Activated T-cell treated with anti-CD3 and anti-CD28 coated beads for 48 hours (primary cell): ENCODE measurements around the gene AOC3.
"Not testable (repeated sequence)": the region's sequence is repeated elsewhere in the genome, so short reads cannot be mapped to it uniquely, and the experiment has no call there.

Experiments used
- DNase-seq: peaks from one replicate; pipeline ENCODE4 v3.0.0-alpha.2; 2020; ENCODE audit warnings: low read depth

AOC3 gene

GRCh38 chr17:42867694-42868261 is 16.8 kb downstream of the AOC3 start:
- not testable (repeated sequence) for DNase-seq

GRCh38 chr17:42868338-42868737 is 17.3 kb downstream of the AOC3 start:
- DNase-seq: no peak

GRCh38 chr17:42871647-42872046 is 20.6 kb downstream of the AOC3 start:
- DNase-seq: no peak

GRCh38 chr17:42872251-42872965 is 21.4 kb downstream of the AOC3 start:
- no peak for DNase-seq

DNA sequence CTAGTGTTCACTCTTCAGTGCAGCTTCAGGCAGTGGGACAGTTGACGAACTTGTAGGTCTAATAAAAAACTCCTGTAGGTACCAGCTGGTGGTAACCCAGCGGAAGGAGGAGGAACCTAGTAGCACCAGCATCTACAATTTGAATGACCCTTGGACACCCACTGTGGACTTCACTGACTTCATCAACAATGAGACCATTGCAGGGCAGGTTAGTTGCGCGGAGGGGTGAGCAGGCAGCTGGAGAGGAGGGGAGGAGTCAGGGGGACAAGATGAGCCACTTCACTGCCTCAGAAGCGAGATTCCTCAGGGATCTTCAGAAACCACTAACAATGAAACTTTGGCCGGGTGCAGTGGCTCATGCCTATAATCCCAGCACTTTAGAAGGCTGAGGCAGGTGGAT is 22.3 kb downstream of the AOC3 start:
- DNase-seq: no peak

- not testable (repeated sequence) for DNase-seq
These were observed 23.1 kb downstream of the AOC3 start for GRCh38 chr17:42873932-42874695.

DNA sequence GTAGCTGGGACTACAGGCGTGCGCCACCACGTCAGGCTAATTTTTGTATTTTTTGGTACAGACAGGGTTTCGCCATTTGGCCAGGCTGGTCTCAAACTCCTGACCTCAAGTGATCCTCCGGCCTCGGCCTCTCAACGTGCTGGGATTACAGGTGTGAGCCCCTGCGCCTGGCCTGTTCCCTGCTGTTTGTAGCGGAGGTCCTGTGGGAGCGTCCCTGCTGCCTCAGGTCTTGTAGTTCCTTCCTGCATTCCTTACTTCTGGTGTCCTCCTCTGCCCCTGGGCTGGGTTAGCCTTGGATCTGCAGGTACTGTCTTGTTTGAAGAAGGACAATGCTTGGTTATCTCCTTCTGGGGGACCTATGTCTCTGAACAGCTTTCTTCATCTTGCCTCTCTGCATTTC is 26.0 kb downstream of the AOC3 start:
- no peak for DNase-seq

DNA sequence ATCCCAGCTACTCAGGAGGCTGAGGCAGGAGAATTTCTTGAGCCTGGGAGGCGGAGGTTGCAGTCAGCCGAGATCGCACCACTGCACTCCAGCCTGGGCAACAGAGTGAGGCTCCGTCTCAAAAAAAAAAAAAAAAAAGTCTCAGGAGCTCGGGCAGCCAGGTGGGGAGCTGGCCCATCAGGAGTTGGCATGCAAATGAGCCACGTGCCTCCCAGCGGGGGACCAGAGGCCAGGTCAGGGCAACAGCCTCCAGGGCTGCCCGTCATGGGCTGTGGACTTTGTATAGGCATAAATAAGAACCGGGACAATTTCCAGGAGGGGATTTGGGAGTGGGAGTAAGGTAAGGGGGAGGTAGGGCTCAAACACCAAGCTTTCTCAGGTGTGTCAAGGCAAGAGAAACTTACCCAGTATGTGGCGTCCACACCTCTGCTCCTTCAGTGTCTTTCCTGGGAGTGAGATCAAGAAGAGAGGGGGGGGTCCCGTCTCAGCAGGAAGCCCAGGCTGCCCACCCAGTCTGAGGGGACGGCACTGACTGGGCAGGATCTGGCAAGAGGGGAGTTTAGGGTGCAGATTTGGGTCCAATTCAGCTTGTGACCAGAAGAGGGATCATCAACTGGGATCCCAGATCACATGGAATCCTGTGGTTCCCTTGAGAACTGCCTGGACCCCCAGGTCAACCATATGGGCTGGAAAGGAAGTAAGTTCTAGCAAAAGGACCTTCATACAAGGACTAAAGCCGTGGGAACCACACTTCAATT is 27.3 kb downstream of the AOC3 start:
- no peak for DNase-seq

DNA sequence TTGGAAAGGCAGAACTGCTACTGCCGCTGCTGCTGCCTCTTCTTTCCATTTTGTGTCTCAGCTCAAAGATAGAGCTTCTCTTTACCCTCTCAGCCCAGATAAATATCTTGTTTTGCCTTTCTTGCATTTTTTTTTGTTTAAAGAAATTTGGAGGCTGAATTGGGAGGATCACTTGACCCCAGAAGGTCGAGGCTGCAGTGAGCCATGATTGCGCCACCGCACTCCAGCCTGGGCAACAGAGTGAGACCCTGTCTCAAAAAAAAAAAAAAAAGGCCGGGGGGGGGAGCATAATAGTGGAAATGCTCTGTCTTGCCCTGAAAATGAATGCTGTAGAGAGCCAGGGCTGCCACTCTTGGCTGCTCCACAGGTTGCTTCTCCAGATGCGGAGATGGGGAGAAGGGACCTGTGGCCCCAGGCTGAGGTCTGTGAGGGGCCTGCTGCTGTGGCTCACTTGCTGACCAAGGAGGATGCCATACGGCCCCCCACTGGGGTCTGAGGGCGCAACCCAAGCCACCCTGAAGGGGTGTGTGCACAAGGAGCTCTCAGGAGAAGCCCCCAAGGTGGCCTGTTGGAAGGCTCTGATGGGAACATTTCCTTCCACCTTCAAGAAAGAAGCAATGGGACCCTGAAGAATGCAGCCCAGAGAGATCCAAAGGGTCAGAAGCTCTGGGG is 28.1 kb downstream of the AOC3 start:
- no peak for DNase-seq

DNA sequence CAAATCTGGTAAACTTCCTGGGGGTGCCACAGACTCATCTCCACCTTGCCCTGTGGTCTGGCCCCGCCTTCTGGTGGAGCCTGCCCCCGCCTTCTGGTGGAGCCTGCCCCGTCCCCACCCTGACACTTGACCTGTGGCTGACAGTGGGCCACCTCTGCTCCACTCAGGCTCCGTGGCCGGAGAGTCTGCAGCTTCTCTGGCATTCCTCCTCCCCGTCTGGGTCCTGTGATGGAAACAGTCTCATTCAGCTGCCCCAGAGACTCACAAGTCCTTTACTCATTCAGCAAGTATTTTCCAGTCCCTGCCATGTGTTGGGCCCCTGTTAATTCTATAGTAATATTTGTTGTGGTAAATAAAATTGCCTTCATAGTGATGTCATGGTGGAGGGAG is 28.6 kb downstream of the AOC3 start:
- no peak for DNase-seq

- DNase-seq: no peak
These were observed 29.8 kb downstream of the AOC3 start for GRCh38 chr17:42880776-42881310.

DNA sequence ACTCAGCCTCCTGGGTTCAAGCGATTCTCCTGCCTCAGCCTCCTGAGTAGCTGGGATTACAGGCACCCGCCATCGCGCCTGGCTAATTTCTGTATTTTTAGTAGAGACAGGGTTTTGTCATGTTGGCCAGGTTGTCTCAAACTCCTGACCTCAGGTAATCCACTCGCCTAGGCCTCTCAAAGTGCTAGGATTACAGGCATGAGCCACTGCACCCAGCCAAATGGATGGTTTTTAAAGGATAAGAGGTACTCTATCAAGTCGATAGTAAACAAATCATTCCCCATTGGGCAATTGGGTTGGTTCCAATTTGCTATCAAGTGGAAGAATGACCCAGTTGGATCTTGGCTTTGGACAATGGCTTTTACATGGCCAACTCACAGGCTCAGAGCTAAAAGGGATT is 30.7 kb downstream of the AOC3 start:
- not testable (repeated sequence) for DNase-seq

GRCh38 chr17:42882166-42882565 is 31.2 kb downstream of the AOC3 start:
- DNase-seq: no peak

GRCh38 chr17:42883802-42884558 is 33.0 kb downstream of the AOC3 start:
- DNase-seq: no peak

DNA sequence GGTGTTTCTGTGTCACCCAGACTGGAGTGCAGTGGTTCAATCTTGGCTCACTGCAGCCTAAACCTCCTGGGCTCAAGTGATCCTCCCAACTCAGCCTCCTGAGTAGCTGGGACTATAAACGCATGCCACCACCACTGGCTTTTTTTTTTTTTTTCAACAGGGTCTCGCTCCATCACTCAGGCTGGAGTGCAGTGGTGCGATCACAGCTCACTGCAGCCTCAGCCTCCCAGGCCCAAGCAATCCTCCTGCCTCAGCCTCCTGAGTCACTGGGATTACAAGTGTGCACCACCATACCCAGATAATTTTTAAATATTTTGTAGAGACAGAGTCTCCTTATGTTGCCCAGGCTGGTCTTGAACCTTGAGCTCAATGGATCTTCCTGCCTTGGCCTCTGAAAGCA is 34.8 kb downstream of the AOC3 start:
- not testable (repeated sequence) for DNase-seq

DNA sequence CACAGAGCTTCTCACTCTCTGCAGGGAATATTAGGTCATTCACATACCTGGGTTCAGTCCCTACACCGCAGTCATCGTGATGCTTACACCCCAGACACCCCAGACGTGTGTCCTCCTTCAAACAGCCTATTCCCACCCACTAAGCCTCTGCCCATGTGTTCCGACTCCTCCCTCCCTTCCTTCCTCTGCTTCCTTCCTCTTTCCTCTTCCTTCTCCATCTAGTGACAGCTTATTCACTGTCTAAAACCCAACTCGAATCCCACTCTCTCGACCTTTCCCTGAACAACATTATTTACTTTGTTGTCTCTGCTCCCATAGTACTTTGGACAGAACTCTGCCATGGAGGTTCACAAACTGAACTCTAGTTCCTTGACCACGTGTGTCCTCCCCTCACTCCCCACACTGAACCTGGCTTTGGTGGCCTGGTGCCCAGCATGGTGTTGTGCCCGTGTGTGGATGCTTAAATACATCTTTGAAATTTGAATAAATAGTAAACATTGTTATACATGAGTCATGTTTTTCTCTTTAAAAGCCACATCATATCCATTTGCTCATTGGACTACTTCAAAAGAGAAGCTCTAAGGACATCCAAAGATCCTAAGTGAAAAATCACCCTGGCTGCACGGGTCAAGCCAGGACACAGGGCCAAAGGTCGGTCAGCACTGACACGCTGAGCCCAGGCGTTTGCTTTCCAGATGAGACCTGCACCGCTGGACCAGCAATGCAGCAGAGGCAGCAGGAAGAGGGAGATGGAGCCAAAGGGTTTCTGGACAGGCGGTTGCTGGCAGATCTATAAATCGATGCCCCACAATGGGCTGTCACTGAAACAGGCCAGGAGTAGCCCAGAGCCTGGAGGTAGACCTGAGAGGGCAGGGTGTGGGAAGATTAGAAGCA is 35.5 kb downstream of the AOC3 start:
- no peak for DNase-seq

- no peak for DNase-seq
These were observed 38.8 kb downstream of the AOC3 start for GRCh38 chr17:42889809-42890208.

GRCh38 chr17:42891539-42892152 is 40.6 kb downstream of the AOC3 start:
- DNase-seq: no peak

DNA sequence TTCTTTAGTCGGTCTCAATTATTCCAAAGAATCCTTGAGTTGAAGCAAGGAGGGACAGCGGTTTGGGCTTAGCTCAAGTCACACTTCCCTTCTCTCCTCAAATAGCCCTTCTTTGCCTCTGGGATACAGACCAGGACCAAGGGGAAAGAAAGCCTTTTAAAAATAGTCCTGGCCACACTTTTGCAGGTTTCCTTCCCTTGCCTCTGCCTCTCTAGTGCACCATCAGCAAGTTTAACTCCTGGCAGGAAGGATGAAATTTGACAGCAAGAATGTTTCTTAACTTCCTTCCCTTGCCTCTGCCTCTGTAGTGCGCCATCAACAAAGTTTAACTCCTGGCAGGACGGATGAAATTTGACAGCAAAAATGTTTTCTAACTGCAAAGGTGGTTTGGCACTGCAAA is 42.4 kb downstream of the AOC3 start:
- DNase-seq: no peak
